ENCODE measurements around the gene FAM120B. TPM values are rescaled to one million over a fixed set of nuclear protein-coding genes. Genes with fewer than 3 reads are reported as not detected.
"Not testable (repeated sequence)": the region's sequence is repeated elsewhere in the genome, so short reads cannot be mapped to it uniquely, and the experiment has no call there.

FAM120B gene, protein sequence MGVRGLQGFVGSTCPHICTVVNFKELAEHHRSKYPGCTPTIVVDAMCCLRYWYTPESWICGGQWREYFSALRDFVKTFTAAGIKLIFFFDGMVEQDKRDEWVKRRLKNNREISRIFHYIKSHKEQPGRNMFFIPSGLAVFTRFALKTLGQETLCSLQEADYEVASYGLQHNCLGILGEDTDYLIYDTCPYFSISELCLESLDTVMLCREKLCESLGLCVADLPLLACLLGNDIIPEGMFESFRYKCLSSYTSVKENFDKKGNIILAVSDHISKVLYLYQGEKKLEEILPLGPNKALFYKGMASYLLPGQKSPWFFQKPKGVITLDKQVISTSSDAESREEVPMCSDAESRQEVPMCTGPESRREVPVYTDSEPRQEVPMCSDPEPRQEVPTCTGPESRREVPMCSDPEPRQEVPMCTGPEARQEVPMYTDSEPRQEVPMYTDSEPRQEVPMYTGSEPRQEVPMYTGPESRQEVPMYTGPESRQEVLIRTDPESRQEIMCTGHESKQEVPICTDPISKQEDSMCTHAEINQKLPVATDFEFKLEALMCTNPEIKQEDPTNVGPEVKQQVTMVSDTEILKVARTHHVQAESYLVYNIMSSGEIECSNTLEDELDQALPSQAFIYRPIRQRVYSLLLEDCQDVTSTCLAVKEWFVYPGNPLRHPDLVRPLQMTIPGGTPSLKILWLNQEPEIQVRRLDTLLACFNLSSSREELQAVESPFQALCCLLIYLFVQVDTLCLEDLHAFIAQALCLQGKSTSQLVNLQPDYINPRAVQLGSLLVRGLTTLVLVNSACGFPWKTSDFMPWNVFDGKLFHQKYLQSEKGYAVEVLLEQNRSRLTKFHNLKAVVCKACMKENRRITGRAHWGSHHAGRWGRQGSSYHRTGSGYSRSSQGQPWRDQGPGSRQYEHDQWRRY
- total RNA-seq = 12.8 and 13.6 TPM in 2 replicates

DNA sequence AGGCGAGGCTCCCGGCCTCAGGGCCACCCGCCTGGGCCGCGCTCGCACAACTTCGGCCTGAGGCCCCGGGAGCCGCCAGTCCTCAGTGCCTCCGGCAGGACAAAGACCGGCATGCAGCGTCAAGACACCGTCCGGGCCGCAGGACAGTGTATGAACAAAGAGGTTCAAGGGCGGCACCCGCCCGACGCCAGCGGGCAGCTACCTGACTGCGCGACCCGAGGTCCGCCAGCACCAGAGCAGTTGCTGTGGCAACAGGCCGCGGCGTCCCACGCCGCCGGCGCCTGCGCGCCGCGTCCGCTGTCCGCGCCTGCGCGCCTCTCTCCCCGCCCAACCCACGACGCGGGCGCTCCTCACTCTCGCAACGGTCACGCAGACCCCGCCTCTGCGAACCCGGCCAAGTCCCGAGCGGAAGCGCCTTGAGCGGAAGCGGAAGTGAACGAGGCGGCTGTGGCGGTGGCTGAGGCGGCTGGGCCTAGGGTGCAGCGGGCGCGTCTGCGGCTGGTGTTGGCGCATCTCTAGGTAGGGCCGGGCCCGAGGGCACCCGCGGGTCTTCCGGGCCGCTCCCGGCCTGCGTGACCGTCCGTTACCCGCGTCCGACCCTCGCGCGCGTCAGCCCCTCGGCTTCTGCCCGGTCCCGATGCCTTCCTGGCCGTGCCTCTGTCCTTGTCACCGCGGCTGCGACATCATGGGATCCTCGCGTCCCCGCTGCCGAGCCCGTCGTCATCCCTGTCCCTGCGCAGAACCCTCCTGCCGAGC, at the start of gene FAM120B:
FAM120B (plus strand) TSS at position 435 of the 756 bp plus-strand sequence. CDS start 10,633 bp downstream, outside the sequence.
- DNase-seq (ENCODE audit: low read depth, low spot score) = peak; percentile 79

- no peak for DNase-seq (ENCODE audit: low read depth, low spot score)
These were observed 49.2 kb upstream of the FAM120B start for GRCh38 chr6:170257376-170257775.

- DNase-seq (ENCODE audit: low read depth, low spot score) = no peak
These were observed 48.2 kb upstream of the FAM120B start for GRCh38 chr6:170258407-170258806.

GRCh38 chr6:170259278-170259677, 47.3 kb upstream of the FAM120B start:
- DNase-seq (ENCODE audit: low read depth, low spot score) = no peak

DNA sequence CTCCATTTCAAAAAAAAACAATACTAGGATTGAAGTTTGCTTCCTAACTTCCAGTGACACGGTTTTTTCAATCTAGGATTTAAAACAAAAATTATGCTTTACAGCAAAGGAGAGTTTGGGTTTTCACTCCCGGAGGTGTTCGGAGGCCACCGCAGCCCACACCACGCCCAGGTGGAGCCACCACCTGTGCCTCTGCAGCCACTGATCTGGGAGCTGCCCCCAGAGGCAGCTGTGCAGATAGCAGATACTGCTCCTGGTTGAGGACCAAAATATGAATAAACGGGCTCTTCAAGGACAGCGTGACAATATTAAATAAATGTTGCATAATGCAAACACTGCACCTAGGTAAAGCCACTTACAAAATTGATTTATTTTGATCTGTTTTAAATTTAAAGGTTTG, 45.9 kb upstream of the FAM120B start:
- no peak for DNase-seq (ENCODE audit: low read depth, low spot score)

- no peak for DNase-seq (ENCODE audit: low read depth, low spot score)
These were observed 44.7 kb upstream of the FAM120B start for GRCh38 chr6:170261643-170262488.

DNA sequence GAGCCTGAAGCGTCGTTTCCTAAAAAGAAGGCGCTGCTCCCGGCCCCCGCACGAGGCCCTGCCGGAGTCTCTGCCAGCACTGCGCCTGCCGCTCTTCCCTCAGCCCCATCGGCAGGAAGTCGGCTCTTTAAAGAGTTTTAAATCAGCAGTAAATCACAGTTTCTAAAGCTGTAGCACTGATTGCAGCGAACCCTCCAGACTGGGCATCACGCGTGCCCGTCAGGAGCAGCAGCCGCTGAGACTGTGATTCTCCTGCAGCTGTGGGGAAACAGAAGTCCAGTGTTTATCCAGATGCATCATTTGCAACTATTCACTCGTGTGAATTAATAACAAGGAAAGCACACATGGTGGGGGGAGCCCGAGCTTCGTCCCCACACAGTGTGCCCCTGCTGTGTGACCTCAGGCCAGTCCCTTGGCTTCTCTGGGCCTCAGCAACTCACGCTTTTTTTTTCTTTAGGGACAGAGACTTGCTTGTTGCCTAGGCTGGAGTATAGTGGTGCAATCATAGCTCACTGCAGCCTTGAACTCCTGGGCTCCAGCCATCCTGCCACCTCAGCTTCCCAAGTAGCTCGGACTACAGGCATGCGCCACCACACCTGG, 44.0 kb upstream of the FAM120B start:
- no peak for DNase-seq (ENCODE audit: low read depth, low spot score)

DNA sequence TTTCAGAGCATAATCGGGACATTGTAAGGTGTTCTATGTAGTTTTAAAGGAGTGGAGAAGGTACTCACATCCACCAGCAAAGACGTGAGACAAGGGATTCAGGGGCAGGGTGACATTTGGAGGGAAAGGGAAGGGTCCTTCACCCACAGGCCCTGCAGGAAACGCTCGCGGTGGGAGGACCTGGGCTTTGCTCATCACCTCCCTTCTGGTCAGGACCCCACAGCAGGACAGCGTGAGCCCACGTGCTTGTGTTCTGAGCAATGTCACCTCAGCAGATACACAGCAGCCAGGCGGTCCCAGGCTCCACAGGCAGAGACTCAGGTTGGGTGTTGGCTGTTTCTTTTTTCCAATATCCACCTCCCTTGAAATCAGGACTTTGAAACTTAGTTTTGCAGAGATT, 43.1 kb upstream of the FAM120B start:
- no peak for DNase-seq (ENCODE audit: low read depth, low spot score)

- DNase-seq (ENCODE audit: low read depth, low spot score) = no peak
These were observed 42.5 kb upstream of the FAM120B start for GRCh38 chr6:170264086-170264485.

- DNase-seq (ENCODE audit: low read depth, low spot score) = not testable (repeated sequence)
These were observed 41.9 kb upstream of the FAM120B start for GRCh38 chr6:170264644-170265043.

- no peak for DNase-seq (ENCODE audit: low read depth, low spot score)
These were observed 40.9 kb upstream of the FAM120B start for GRCh38 chr6:170265655-170266054.

DNA sequence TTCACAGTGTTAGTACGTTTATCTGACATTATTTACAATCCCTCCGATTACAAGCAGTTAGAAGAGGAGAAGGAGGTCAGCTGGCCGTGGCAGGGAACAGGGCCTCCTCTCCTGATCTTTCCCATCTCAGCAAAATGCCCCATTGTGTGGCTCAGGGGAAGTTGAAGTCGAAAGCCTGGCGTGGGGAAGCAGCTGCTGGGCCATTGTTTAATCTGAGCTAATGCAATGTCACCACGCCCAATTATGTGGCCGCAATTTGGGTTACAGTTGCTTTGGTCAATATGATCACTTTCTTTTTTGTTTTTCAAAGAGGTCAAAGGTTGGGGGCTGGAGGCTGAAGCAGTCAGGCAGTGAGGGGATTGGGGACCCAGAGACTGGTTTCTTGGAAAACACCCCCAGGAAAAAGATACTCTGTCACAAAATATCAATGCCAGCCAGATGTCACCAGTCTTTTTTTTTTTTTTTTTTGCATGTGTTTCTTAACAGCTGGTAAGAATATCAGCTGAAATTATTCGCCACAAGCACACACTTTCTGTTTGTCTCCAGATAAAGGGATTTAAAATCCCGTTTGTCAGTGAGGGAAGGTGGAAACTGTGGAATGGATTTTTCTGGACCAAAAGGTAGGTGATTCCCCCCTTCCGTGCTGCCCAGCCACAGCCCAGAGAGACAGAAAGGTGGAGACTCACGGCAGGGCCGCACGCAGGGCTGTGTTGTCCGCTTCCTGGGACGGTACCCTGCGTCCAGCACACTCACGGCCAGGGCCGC, 40.3 kb upstream of the FAM120B start:
- DNase-seq (ENCODE audit: low read depth, low spot score) = no peak

- DNase-seq (ENCODE audit: low read depth, low spot score) = no peak
These were observed 38.9 kb upstream of the FAM120B start for GRCh38 chr6:170267688-170268087.

GRCh38 chr6:170268216-170269129, 38.1 kb upstream of the FAM120B start:
- DNase-seq (ENCODE audit: low read depth, low spot score) = no peak

DNA sequence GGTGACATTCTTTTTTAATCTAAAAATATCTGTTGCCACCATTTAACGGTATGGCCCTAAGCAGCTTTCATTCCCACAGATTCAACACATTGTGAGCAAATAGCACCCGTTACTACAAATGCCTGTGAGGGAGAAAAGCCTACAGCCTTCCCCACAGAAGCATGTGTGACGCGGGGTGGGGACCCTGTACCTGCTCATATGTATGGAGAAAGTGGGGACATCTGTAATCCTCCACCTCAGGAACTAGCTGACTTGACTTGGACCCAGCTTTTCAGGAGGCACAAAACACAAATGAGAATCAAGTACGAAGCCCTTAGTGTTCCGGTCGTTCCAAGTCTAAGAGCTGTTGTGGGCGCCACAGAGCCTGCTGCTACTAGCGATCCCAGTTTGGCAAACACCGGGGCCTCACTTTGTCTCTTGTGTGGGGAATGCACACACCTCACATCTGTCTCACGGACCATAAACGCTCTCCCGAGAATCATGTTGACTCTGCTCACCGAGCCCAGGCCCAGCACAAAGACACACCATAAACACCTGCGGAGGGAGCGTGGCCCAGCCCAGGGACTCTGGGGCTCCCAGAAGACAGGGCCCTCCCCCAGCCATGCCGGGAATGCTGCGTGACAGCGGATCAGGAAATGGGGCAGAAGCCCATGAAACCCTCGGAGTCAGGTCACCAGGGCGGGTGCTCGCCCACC, 37.3 kb upstream of the FAM120B start:
- no peak for DNase-seq (ENCODE audit: low read depth, low spot score)

DNA sequence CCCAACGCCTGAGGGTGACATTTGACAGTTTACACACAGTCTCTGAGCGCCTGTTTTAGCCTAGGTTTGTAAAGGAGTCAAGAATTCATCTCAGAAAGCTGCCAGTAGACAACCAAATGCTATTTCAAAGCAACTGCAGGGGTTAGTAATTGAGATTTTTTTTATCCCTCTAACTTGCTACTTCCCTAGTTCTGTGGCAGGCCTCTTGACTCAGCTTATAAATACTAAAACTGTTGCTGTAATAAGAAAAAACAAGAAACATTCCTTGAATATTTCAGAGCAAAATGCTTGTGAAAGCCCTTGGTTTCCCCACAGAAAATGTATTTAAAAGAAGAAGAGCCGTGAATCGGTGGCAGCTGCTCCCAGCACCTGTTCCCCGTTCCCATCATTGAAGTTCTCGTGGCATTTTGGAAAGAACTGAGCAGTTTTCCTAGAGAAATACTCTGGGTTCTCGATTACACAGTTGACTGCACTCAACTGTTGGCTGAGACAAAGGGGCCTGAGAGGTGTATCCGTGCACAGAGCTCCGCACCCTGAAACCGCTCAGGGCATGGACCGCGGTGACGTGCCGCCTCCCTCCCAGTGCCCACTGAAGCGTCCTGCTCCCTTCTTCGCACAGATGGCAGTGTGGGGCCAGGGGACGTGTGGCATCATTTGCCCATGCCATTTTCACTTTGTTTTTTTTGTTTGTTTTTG, 36.6 kb upstream of the FAM120B start:
- no peak for DNase-seq (ENCODE audit: low read depth, low spot score)

GRCh38 chr6:170270984-170271593, 35.5 kb upstream of the FAM120B start:
- DNase-seq (ENCODE audit: low read depth, low spot score) = no peak
